NCI-H2171 treated with DMSO at 0.1 percent for 48 hours (cell line): ENCODE data around the gene THOP1.

Experiments used
- DNase-seq: peaks from one replicate; lab custom pipeline; 2025; lab: John Stamatoyannopoulos, UW

THOP1 gene

DNA sequence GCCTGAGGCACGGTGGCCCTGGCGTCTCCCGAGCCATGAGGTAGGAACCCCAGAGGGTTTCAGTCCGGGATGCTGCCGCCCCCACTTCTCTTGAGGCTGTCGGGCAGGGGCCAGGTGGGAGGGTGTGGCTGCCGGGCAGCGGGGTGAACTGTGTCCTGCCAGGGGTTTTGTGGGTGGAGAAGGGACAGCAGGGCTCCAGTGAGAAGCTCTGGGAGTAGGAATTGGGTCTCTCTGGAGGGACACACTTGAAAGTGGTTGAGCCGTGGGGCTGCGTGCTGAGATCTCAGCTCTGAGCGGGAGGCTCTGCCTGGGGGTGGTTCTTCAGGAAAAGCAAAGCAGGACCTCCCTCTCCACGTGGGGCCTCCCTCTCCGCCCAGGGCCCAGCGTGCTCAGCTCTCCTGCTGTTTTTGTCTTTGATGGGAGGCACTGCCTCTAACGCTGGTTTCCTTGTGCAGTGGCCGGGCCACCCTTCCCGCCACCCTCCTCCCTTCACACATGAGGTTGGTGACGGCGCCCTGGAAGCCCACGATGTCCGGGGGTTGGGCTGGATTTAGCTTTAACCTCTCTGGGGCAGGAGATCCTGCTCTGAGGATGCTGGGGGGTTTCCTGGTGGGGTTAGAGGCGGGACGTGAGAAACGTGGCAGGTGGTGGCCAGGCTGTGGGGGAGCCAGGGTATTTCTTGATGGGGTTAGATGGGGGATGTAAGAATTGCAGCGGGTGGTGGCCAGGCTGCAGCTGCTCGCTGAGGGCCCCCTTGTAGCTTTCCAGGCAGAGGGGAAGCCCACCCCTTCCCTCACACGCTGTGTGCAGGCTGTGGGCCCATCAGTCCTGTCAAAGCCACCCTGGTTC lies 19.1 kb downstream of the THOP1 start:
- DNase-seq, result no peak

DNA sequence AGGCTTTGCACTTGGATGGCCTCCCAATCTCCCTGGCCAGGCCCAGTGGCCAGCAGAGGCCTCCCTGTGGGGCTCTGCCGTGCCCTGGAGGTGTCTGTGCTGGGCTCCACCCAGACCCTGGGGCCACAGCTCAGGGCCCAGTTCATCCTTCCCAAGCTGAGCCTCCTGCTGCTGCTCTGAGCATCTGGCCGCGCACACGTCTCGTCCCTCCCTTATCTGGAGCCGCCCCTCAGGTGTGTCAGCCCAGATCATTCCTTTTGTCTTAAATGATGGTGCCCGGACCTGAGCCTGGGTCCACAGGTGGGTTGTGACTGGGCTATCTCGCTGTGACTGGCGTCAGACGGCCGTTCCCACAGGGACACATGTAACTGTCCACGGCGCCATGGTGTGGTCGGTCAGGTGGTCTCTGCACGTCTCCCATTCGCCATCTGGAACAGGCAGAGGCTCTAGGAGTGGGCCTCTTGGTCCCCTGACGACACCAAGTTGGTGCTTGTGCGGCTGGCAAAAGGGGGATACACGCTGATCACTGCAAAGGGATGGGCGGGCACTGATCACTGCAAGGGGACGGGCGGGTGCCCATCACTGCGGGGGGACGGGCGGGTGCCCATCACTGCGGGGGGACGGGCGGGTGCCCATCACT lies 20.1 kb downstream of the THOP1 start:
- DNase-seq, result no peak

DNA sequence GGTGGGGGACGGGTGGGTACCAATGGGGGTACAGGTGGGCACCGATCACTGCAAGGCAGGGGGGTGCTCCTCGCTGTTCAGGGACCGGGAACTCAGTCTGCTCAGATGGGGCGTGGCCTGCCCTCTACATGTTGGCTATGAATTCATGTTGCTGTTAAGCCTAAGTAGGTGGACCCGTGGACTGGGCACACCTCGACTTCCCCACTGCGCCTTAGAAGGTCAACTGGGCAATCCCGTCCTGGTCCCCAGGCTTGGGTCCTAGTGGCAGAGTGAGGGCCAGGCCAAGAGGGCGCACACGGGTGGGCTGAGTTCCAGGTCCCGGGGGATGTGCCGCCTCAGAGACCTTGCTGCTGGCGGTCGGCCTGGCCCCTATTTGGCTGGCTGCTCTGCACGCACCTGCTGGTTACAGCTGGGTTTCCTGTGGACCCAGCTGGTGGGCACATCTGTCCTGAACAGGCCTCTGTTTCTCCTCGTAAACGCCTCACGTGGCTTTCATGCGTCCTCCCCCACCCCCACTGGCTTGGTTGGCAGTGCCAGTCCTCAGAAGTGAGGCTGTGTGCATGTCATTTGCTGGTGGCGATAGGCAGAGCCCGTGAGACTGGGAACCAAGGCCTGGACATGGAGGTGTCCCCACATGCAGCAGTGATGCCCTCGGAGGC lies 20.8 kb downstream of the THOP1 start:
- DNase-seq, result no peak

DNA sequence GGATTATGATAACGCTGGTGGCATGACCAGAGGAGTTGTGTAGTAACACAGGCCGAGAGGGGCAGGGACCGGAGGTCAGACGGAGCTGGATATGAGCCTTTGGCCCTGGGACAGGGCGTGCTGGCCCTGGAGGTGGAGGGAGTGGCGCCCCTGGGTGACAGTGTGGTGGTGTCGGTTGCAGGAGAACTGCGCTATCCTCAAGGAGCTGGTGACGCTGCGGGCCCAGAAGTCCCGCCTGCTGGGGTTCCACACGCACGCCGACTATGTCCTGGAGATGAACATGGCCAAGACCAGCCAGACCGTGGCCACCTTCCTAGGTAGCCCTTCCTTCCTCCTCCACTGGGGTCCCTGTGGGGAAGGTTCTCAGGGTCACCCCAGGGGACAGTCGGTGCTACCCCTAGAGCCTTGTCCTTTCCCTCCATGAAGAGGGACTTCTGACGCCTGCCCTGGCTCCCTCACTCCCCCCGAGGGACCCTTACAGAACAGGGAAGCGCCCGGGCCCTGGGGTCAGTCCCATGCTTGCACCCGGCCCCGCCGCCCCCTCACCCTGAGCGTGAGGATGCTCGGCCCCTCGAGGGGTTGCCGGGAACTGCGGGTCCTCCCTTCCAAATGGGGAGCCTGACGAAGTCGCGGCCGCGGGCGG lies 21.6 kb downstream of the THOP1 start:
- DNase-seq, result no peak

DNA sequence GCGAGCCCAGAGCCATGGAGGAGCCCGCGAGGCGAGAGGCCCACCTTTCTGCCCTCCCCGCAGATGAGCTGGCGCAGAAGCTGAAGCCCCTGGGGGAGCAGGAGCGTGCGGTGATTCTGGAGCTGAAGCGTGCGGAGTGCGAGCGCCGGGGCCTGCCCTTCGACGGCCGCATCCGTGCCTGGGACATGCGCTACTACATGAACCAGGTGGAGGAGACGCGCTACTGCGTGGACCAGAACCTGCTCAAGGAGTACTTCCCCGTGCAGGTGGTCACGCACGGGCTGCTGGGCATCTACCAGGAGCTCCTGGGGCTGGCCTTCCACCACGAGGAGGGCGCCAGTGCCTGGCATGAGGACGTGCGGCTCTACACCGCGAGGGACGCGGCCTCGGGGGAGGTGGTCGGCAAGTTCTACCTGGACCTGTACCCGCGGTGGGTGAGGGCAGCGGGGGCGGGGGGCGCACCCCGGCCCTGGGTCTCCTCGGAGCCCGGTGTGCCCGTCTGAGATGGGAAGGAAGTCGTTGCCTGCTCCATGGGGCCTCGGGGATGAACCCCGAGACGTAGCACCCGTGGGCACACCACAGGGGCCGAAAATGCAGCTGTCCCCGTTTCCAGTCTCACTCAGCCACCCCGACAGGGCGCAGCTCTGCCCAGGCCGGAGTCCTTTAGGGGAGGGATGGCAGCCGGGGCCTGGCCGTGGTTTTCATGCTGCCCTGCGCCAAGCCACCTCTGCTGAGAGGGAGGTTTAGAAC lies 22.3 kb downstream of the THOP1 start:
- no peak for DNase-seq

DNA sequence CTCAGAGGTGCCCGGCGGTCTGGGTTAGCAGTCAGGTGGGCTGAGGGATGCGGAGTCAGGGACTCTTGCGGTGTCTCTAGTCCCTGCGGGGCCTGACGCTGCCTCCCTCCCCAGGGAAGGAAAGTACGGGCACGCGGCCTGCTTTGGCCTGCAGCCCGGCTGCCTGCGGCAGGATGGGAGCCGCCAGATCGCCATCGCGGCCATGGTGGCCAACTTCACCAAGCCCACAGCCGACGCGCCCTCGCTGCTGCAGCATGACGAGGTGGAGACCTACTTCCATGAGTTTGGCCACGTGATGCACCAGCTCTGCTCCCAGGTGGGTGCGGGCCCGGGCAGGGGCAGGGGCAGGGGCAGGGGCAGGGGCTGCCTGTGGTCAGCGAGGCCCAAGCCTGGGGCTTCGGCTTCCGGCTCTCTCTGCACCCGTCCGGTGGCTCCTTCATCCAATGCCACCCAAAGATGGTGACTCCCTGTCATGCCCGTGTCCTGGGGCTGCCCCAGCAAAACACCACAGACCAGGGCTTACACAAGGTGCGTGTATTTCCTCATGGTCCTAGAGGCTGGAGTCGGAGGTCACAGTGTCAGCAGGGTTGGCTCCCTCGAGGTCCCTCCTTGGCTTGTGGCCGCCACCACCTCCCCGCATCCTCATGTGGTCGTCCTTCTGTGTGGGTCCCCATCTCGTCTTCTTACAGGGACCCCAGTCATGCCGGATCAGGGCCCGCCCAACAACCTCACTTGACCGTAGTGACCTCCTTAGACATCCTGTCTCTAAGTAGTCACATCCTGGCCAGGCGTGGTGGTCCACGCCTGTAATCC lies 23.0 kb downstream of the THOP1 start:
- no peak for DNase-seq

- no peak for DNase-seq
Measured at GRCh38 chr19:2809387-2810140, 24.3 kb downstream of the THOP1 start.

DNA sequence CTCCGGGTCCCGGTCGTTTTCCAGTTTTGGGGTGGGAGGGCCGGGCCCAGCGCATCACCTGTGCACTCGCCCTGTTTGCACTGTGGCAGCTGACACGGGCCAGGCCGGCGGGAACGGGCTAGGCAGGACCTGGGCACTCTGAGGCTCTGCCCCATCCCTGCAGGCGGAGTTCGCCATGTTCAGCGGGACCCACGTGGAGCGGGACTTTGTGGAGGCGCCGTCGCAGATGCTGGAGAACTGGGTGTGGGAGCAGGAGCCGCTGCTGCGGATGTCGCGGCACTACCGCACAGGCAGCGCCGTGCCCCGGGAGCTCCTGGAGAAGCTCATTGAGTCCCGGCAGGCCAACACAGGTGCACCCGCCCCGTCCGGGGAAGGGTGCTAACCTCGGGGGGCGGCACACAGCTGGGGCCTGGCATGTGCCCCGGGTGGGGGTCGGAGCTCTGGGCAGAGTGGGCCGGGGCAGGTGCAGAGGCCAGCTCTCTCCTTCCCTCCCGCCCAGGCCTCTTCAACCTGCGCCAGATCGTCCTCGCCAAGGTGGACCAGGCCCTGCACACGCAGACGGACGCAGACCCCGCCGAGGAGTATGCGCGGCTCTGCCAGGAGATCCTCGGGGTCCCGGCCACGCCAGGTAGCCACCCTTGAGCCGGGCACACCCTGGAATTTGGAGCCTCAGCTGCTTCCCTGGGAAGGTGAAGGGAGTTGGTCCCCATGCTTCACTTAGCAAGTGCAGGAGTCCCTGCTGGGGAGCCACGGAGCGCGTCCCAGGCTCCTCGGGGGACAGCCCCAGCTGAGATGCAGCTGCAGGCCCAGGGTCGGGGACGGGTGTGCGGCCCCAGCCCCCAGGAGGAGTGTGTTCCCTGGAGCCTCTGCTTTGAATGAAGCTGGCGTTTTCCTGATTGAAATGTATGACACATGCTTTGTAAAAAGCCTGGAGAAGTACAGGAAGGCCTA lies 25.1 kb downstream of the THOP1 start:
- DNase-seq, result no peak

DNA sequence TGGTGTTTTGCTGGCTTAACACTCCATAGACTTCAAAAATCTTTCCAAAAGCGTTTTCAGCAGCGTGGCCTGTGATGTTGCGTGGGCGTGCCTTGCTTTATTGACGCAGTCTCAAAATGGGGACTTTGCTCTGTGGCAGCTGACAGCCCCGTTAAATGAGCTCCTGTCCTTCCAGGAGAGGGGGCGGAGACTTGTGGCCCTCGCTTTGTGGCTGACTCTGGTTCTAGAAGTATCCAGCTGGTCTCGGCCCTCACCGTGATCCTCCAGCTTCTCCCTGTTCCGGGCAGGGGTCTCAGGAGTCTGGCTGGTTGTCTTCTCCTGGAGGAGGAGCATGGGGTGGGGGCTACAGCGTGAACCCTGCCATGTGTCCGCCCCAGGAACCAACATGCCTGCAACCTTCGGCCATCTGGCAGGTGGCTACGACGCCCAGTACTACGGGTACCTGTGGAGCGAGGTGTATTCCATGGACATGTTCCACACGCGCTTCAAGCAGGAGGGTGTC lies 26.0 kb downstream of the THOP1 start:
- DNase-seq, result no peak

GRCh38 chr19:2811735-2812413 lies 26.6 kb downstream of the THOP1 start:
- no peak for DNase-seq

- DNase-seq, result no peak
Measured at GRCh38 chr19:2812414-2813234, 27.3 kb downstream of the THOP1 start.

GRCh38 chr19:2813235-2814160 lies 28.2 kb downstream of the THOP1 start:
- DNase-seq, result no peak

DNA sequence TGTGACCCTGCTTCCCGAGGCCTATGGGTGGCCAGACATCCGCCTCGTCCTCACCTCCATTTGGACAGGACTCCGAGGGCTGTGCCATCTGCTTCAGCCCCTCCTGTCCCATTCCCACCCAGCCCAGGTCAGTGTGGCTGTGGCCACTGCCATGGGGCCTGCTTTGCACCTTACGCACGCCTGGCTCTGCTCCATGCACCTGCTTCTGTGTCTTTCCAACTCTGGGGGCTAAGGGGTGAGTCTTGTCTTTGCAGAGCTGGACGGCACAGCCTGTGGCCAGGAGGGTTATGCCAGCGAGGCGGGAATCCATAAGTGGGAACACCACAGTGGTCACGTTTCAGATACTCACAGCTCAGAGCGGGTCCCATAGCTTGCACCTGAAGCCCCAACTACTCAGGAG lies 29.1 kb downstream of the THOP1 start:
- DNase-seq, result no peak

DNA sequence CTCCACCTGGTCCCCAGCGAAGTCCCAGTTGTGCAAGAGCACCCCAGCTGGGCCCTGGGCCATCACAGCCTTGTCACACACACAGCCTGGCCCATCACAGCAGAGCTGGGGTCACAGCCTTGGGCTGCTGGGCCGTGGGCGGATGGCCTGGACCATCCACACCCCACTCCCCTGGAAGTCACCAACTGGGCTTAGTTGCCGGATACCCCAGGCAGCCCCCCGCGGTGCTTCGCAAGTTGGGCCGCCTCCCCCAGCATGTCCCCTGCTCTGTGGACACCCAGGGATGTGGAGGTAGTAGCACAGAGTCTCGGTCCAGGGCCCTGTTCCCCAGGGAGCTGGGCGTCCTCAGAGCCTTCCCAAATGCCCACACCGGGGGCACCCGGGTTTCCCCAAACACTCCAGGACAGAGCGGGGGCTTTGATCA lies 29.9 kb downstream of the THOP1 start:
- DNase-seq, result no peak

- no peak for DNase-seq
Measured at GRCh38 chr19:2815923-2816322, 30.6 kb downstream of the THOP1 start.

DNA sequence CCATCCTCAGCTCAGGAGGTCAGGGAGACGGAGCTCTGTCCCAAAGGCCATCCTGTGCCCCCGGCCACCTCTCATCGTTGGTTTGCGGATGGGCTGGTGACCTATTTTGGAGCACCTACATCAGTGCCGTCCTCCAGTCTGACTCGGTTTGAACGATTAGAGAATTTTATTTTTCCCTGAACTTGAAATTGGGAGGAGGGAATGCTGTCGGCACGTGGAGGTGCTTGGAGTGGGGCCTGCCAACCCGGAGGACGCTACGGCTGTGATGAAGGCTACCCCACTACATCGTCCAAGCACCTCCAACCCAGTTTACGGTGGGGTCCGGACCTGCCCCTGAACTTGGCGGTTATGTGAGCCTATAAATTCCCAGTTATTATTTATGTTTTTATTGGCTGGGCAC lies 31.3 kb downstream of the THOP1 start:
- DNase-seq, result no peak
